GM18526 (cell line): ENCODE measurements around the gene ENGASE.

Experiments used
- POLR2A ChIP-seq: IDR thresholded peaks from 3 replicates; pipeline ENCODE4 v1.6.1; 2011; ENCODE audit not compliant: insufficient read length; ENCODE audit errors: extremely low read depth

ENGASE gene

DNA sequence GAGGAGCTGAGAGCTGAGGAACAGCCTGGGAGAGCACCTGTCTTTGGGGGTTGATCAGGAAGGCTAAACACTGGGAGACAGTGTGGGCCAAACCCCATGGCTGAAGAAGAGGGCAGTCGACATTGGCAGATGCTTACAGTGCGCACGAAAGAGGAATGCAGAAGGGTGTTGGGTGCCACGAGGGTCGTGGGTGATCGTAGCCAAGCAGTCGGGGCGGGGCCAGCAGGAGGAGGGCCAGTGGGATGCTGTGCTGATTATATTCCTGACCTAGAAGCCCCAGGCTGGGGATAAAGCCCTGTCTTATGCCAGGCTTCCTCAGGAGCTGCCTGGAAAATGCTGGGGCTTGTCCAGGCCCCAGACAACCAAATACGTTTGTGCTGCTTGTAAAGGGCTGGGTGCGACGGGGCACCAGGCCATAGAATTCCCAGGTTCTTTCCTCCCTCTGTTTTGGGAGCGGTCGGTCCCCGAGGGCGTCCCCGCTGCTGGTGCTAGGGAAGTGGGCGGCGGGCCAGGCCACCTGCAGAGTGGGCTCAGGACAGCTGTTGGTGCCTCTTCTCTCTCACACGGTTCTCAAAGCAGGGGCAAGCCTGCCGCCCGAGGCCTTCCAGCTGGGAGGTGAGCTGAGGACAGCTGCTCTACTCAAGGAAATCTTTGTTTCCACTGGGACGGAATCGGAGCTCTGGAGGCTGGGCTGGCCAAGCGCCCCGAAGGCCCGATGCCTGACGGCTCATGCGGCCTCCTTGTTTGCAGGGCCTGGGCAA, 40.7 kb upstream of the ENGASE start:
- TF ChIP-seq POLR2A: no peak

DNA sequence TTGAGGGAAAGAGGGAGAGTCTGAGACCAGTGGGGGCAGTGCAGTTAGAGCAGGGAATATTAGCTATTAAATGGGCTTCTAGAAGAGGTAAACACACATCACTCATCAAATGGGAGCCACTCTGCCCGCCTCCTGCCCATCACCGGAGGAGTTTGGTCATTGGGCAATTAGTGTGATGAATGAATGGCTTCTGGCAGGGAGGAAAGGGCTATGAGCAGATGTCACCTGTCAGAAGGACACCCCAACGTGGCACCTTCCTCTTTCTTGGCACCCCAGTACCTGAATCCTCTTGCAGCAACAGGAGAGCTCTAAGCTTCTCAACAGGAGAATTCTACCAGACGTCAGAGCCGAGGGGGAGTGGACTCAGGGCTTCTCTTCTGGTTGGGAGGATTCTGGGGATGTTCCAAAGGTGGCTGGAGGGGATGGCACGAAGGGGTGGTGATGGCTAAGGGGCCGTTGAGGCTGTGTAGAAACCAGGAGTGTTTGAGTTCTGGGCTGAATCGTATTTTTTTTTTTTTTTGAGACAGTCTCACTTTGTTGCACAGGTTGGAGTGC, 39.6 kb upstream of the ENGASE start:
- TF ChIP-seq POLR2A: no peak

- no peak for TF ChIP-seq POLR2A
These were observed 38.9 kb upstream of the ENGASE start for GRCh38 chr17:79035686-79036085.

DNA sequence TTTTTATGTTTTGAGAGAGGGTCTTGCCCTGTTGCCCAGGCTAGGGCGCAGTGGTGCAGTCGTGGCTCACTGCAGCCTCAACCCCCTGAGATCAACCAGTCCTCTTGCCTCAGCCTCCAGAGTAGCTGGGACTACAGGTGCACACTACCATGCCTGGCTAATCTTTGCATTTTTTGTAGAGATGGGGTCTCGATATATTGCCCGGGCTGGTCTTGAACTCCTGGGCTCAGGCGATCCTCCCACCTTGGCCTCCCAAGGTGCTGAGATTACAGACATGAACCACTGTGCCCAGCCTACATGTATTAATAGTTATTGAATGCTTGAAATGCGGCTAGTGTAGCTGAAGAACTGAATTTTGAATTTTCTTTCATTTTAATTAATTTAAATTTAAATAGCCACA, 38.4 kb upstream of the ENGASE start:
- no peak for TF ChIP-seq POLR2A

DNA sequence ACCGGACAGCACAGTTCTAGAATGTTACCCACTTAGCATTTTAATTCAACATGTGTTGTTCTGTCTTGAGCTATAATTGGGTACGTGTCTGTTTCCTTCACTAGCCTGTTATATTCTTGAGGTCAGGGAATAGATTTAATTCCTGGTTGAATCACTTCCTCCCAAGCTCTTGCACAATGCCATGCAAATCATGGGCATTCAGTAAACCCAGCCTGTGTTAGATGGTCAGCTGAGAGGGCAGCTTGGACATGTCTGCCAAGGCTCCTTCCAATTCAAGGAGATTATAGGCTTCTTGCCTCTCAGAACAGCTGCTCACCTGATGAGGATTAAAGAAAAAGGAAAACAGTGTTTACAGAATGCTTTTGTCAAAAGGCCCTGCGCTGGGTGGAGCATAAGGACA, 38.0 kb upstream of the ENGASE start:
- TF ChIP-seq POLR2A: no peak

GRCh38 chr17:79038545-79039135, 36.0 kb upstream of the ENGASE start:
- TF ChIP-seq POLR2A: no peak

DNA sequence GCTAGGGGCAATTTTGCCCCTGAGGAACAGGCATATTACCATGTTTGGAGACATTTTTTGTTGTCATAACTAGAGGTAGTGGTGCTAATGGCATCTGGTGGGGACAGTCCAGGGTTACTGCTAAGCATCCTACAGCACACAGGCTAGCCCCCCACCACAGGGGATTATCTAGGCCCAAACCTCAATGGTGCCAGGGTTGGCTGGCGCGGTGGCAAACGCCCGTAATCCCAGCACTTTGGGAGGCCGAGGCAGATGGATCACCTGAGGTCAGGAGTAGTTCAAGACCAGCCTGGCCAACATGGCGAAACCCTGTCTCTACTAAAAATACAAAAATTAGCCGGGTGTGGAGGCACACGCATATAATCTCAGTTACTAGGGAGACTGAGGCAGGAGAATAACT, 35.5 kb upstream of the ENGASE start:
- TF ChIP-seq POLR2A: no peak

DNA sequence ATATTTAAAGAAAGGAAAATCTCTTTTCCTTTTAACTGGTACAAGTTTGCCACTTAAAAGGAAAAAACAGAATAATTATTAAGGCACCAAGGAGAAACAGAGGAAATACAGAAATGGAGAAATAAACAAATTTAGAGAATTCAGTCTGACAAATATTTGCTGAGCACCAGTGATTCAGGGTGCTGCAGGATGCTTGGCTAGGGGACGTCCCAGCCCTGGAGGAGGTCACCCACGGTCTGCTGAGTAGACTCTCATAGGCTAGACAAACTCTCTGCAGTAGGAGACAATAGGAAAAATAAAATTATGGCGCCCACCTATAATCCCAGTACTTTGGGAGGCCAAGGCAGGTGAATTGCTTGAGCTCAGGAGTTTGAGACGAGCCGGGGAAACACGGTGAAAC, 34.7 kb upstream of the ENGASE start:
- no peak for TF ChIP-seq POLR2A

GRCh38 chr17:79041041-79041570, 33.5 kb upstream of the ENGASE start:
- no peak for TF ChIP-seq POLR2A

DNA sequence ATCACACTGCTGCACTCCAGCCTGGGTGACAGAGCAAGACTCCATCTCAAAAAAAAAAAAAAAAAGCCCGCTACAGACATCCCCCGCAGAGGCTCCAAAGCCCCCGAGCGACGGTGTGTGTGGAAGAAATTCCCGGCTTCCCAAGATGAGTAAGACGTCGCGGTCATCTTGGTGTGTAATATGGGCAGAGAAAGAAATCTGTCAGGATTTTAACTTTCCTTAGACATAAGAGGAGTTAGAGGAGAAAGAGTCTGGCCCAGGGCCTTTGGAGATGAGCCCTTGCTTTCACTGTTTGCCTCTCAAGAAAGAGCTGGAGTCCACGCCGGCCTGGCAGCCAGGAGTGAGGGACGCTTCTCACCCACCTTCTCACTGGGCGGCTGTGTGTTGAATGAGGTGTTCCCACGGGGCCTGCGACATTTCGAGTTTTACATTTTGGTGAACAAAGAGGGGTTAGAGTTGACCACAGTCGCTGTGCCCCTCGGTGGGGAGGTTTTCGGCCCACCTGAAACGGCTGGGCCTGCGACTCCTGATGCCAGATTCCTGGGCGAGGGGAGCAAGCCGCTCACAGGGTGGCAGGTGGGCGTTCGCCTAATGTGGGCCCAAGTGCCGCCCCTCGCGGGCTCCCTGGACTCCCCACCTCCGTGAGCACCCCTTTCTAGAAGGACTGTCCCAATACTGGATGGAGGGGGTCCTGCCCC, 32.8 kb upstream of the ENGASE start:
- TF ChIP-seq POLR2A: no peak

- no peak for TF ChIP-seq POLR2A
These were observed 32.0 kb upstream of the ENGASE start for GRCh38 chr17:79042421-79043190.

GRCh38 chr17:79043191-79043930, 31.3 kb upstream of the ENGASE start:
- TF ChIP-seq POLR2A: no peak

GRCh38 chr17:79043931-79044320, 30.7 kb upstream of the ENGASE start:
- no peak for TF ChIP-seq POLR2A

DNA sequence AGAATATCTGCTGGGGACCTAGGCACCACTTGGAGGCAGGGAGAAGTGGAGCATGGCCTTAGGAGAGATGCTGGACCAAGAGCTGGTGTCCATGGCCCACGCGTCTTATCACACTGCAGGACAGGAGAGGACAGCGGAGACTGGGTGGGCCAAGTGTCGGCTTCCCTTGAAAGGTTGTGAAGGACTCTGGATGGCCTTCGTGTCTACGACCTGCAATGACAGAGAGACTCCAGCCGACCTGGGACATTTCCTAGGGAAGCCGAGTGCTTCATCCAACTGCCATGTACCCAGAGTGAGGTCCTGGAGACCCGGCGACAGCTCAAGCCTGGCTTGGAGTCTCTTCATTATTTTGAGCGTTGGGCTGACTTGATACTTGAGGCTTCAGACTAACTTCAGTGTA, 30.2 kb upstream of the ENGASE start:
- TF ChIP-seq POLR2A: no peak

GRCh38 chr17:79045001-79045729, 29.5 kb upstream of the ENGASE start:
- TF ChIP-seq POLR2A: no peak
